Measurements from ENCODE around the gene RNFT2.

Gene RNFT2

DNA sequence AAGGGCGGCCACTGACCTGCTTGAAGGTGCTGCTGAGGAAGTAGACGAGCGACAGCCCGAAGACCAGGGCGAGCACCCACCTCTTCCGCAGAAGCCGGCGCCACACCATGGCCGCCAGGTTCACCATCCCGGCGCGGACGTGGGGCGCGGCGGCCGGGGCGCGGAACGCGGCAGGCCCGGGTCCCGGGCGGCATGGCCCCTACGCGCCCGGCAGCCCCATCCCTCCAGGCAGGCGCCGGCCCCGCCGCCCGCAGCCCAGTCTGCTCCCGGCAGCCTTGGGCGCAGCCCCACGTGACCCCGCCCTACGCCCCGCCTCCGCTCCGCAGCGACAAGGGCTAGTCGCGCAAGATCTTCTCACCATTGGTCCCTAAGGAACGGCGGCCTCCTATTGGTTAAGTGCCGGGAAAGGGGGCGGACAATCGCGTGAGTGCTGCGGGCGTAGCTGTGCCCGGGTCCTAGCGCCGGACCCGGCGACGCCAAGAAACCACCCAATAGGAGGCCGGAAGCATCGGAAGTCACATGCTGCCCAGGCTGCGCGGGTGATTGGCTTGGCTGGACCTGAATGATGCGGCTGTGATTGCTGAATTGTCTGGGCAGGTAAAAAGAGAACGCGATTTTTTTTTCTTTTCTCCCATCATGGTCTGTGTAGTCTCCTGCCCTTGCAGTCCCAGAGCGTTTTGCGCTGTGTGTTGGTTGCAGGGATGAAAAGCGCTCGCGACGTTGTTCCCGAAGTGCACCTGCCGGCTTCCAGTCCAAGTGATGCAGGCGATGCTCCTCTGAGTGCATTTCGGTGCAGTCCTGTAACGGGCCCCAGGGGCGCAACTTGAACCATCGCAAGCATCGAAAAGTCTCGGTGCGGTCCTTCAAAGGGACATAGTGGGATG, at the start of gene RNFT2, which contains the start of gene SPRING1:
TSS of gene RNFT2 (plus strand) at position 542 of the 884 bp plus-strand sequence. CDS start 2,183 bp downstream, outside the sequence.
TSS of gene SPRING1 (minus strand) at position 296 of the 884 bp plus-strand sequence. CDS start at position 127, 169 bp downstream.
- peak; percentile 98 for DNase-seq

- no peak for DNase-seq
Measured at GRCh38 chr12:116689521-116689920, 48.6 kb upstream of the RNFT2 start.

- no peak for DNase-seq
Measured at GRCh38 chr12:116689979-116690744, 48.0 kb upstream of the RNFT2 start.

GRCh38 chr12:116691205-116691604, 46.9 kb upstream of the RNFT2 start:
- DNase-seq = no peak

DNA sequence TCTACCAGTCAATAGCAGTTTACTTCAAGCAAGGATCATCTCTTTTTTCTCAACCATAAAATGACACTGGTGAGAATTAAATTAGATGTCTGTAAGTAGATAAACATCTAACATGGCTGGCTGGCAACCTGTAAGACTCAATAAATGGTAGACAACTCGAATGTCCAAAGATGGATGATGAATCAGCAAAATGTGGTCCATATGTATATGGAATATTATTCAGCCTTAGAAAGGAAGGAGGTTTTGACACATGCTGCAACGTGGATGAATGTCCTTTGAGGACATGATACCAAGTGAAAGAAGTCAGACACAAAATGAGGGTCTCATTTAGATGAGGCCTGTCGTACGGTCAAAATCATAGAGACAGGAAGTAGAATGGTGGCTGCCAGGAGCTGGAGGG, 46.5 kb upstream of the RNFT2 start:
- no peak for DNase-seq

DNA sequence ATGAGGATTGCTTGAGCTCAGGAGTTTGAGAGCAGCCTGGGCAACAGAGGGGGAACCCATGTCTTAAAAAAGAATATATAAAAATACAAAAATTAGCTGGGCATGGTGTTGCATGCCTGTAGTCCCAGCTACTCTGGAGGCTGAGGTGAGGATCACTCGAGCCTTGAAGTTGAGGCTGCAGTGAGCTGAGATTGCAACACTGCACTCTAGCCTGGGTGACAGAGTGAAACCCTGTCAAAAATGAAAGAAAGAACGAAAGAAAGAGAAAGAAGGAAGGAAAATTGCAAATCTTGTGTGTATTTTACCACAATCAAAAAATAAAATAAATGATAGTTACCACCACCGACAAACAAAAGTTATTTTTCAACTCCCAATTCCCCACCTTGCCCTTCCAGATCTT, 45.5 kb upstream of the RNFT2 start:
- DNase-seq = no peak

DNA sequence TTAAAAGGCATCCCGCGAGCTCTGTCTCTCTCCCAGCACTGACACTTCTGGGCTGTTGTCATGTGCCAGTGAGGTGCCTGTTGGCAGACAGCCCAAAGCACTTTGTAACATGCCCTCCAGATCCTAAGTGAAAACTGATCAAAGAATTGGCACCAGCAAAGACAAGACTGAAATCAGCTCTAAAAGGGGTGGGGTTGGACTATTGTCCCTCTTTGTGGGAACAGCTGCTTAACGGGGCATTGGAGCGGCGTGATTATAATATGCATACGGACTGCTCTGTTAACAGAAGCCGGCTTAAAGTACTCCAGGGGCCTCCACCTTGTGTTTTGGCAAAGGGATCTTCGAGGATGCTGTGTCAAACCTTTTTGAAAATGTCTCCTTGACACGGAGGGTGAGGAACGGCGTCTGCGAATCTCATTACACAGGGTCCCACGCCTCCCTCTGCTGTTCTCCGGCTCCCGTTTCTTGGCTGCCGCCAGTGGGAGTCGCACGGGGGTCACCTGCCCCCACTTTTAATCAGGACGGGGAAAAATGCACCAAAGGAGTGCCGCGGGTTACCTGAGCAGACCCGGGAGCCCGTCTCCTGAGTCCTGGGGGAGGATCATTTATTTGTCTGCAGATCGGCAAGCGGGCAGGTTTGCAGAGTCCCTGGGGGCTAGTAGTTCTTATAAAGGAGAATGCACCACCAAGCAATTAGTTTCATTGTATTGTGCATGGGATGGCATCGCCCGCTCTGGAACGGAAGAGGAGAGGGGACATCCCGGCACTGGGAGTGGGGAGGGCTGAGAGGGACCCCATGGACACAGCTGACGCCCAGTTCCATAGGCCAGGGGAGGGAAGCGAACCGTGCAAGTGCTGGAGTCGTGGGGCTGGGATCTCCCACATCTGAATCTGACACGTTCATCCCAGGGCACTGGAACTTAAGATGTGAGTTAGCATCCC, 44.6 kb upstream of the RNFT2 start:
- no peak for DNase-seq

- DNase-seq = no peak
Measured at GRCh38 chr12:116694653-116695463, 43.3 kb upstream of the RNFT2 start.

- no peak for DNase-seq
Measured at GRCh38 chr12:116695464-116695725, 42.7 kb upstream of the RNFT2 start.

DNA sequence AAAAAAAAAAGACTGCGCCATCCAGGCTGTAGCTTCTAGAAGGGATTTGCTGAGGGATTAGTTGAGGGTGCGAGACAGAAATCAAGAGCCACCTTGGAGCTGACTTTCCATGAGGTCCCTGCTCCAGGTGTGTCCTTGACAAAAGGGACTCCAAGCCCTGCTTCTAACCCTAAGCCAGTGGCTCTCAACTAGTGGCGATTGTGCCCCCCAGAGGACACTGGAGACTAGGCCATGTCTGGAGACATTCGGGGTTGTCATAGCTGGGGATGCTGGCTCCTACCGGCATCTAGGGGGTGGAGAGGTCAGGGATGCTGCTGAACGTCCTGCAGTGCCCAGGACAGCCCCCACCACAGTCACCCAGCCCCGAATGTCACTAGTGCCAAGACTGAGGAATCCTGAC, 40.8 kb upstream of the RNFT2 start:
- no peak for DNase-seq

DNA sequence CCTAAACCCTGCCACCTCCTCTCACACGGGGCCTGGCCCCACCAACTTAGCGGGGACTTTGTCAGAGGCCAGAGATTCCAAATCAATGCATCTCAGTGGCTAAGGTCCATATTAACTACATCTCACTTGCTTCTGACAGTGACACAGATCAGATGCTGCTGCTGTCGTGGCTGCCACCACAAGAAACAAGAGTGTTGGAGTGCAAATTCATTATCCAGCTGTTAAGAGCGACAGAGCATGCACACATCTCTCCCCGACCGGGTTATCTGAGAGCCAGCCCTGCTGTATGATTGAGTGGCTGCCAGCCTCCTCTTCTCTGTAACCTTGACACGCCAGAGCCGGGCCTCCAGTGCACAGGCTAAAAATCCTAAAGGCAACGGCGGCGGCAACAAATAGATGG, 40.4 kb upstream of the RNFT2 start:
- DNase-seq = no peak

- DNase-seq = no peak
Measured at GRCh38 chr12:116698116-116698515, 40.0 kb upstream of the RNFT2 start.

GRCh38 chr12:116698554-116699075, 39.5 kb upstream of the RNFT2 start:
- DNase-seq = no peak

GRCh38 chr12:116700066-116700465, 38.0 kb upstream of the RNFT2 start:
- no peak for DNase-seq

DNA sequence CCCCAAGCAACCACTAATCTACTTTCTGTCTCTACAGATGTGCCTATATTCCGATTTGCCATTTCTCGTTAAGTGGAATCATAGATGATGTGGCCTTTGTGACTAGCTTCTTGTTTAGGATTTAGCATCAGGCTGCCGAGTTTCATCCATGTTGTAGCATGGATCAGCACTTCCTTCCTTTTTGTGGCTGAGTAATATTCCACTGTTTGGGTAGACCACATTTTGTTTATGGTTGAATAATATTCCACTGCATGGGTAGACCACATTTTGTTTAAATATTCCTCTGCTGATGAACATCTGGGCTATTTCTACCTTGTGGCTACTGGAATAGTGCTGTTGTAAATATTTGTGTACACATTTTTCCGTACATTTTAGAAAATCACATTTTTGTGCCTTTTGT, 36.7 kb upstream of the RNFT2 start:
- no peak for DNase-seq

DNA sequence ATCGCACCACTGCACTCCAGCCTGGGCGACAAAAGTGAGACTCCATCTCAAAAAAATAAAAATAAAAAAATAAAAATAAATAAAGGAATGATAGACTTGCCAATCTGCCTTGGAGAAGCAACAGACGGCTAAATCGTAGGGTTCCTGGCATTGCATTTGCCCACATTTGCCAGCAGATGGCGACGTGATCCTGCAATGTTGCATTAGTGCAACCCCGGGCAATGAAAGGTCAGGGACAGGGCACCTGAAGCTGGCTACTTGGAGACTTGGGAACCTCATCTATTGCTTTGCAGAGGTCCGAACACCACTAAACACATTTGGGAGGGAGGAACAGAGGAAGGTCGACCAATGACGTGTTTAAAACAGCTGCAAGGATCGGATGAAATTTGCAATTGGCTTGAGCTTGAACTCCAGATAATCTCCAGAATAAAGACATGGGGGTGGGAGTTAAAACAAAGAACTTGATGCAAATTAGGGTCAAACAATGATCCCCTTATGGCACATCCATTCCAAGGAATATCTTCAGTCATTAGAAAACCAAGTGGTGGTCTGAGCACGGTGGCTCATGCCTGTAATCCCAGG, 34.8 kb upstream of the RNFT2 start:
- DNase-seq = peak; percentile 62

GRCh38 chr12:116707751-116708150, 30.4 kb upstream of the RNFT2 start:
- DNase-seq = no peak

- DNase-seq = peak; percentile 34 to 45
Measured at GRCh38 chr12:116708826-116709756, 29.0 kb upstream of the RNFT2 start.

GRCh38 chr12:116709768-116710167, 28.3 kb upstream of the RNFT2 start:
- no peak for DNase-seq
